ENCODE results near the gene GMIP.

DNA sequence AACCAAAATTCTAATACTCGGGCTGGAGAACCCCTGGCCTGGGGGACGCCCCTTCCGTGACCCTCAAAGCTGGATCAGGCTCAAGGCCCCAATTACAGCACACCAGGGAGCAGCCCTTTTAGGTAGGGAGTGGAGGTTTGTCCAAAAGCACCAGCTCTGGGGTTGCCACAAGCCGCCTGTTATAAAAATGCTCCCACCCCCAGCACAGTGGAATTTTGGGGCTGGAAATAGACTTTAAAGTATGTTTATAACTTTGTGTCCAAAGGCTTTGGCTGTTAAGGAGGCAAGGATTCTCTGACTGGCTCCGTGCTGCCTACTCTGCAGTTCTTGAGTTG lies 564 bp upstream of the GMIP start:
- TF ChIP-seq POLR2AphosphoS5 (IDR thresholded peaks at IDR 0.05; ENCODE audit: insufficient read depth in 1 of 2, low read depth in 1 of 2) (no peak), POLR2A (IDR thresholded peaks at IDR 0.05) (no peak)
- TF ChIP-seq, protein P1, sequence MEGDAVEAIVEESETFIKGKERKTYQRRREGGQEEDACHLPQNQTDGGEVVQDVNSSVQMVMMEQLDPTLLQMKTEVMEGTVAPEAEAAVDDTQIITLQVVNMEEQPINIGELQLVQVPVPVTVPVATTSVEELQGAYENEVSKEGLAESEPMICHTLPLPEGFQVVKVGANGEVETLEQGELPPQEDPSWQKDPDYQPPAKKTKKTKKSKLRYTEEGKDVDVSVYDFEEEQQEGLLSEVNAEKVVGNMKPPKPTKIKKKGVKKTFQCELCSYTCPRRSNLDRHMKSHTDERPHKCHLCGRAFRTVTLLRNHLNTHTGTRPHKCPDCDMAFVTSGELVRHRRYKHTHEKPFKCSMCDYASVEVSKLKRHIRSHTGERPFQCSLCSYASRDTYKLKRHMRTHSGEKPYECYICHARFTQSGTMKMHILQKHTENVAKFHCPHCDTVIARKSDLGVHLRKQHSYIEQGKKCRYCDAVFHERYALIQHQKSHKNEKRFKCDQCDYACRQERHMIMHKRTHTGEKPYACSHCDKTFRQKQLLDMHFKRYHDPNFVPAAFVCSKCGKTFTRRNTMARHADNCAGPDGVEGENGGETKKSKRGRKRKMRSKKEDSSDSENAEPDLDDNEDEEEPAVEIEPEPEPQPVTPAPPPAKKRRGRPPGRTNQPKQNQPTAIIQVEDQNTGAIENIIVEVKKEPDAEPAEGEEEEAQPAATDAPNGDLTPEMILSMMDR (IDR thresholded peaks at IDR 0.05), result peak in 1 of 3 experiments; percentile 21

Measured in vagina (tissue), 2 donors.